Loucy (cell line): ENCODE measurements around the gene CHD6.

Source experiments
- CTCF ChIP-seq: fragments of 200-600 bp; sonication (generic); conservative IDR thresholded peaks from 2 replicates; pipeline ENCODE4 v1.5.1; 2014; ENCODE audit warnings: mild to moderate bottlenecking, antibody characterized with exemption, low read length
- EZH2phosphoT487 ChIP-seq: fragments of 200-600 bp; IDR thresholded peaks from 2 replicates; pipeline ENCODE4 v1.6.1; 2018; ENCODE audit warnings: antibody characterized with exemption, mild to moderate bottlenecking, moderate library complexity, borderline replicate concordance

DNA sequence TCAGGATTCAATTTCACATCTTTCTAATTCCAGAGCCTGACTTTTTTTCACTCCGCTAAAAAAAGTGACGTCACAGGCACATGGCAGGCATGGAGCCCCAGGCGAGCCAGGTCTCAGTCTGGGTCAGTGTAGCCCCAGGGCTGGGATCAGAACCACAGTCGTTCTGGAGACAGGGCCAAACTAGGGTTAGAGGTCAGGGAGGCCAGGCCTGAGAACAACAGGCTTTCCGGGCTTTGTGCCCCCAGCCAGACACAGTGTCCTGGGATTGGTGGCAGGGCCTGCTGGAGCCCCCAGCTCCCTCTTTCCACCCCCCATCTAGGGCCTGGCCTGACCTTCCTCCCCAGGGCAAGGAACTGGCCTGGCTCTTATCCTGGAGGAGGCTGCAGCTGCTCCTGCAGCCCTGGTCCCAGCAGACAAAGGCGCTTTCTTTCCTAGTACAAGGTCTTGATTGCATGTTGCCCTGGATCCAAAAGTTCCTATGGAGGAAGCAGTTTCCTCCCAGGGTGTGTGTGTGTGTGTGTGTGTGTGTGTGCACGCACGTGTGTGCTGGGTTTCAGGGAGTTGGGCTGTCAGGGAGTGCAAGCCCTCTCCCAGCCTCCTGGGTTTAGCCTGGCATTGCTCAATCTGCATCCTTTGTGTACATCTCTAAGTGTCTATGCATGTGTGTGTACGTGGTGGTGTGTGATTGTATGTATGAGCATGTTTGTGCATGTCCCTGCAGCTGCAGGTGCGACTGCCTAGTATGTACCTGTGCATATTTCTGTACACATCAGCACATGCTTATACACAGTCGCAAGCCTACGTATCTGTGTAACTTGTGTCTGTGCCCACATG is 225.1 kb downstream of the CHD6 start:
- no peak for TF ChIP-seq CTCF
- no peak for TF ChIP-seq EZH2phosphoT487
